Natural killer cell (primary cell): ENCODE data around the gene GNG12. TPM values are rescaled to one million over a fixed set of nuclear protein-coding genes. Genes with fewer than 3 reads are reported as not detected.

Experiments used
- ATAC-seq, 3 donors: fragments of 150-1000 bp in 2 of 3; fragments of 200-7000 bp in 1 of 3; cut with Tn5 transposase; 1 replicate in 1 of 3; 2 replicates in 2 of 3; pipeline ENCODE4 v1.10.0; 2021; ENCODE audit warnings: mild to moderate bottlenecking in 2 of 3, moderate library complexity in 2 of 3
- DNase-seq, 2 donors: peaks; one replicate each; pipeline versions ENCODE4 v3.0.0 to v3.0.0-alpha.2; 2013 to 2021; ENCODE audit warnings: mixed read lengths in 1 of 2
- H3K27ac ChIP-seq: one replicate; pipeline ENCODE4 v1.5.1; 2013; ENCODE audit warnings: mild to moderate bottlenecking, low read length
- H3K27me3 ChIP-seq: one replicate; pipeline ENCODE4 v1.6.1; 2013; ENCODE audit warnings: low read length; ENCODE audit not compliant: control insufficient read depth, insufficient read depth
- H3K36me3 ChIP-seq: one replicate; pipeline ENCODE4 v1.6.1; 2013; ENCODE audit warnings: low read length; ENCODE audit not compliant: control insufficient read depth, insufficient read depth
- H3K4me1 ChIP-seq: one replicate; pipeline ENCODE4 v1.6.1; 2013; ENCODE audit warnings: low read length; ENCODE audit not compliant: control insufficient read depth, insufficient read depth
- H3K4me3 ChIP-seq: one replicate; pipeline ENCODE4 v1.5.1; 2013; ENCODE audit warnings: low read length
- H3K9me3 ChIP-seq: one replicate; pipeline ENCODE4 v1.6.1; 2013; ENCODE audit warnings: low read length; ENCODE audit not compliant: control insufficient read depth, insufficient read depth
- H3K27ac Mint-ChIP-seq, 2 donors: one replicate each; pipeline ENCODE4 v1.8.0; 2022; ENCODE audit warnings: mild to moderate bottlenecking in 2 of 2, mixed read lengths in 2 of 2, moderate library complexity in 1 of 2
- H3K27me3 Mint-ChIP-seq, 2 donors: one replicate each; pipeline ENCODE4 v1.8.0; 2022; ENCODE audit warnings: low read depth in 2 of 2, mixed read lengths in 2 of 2
- H3K36me3 Mint-ChIP-seq: one replicate; pipeline ENCODE4 v1.8.0; 2022; ENCODE audit warnings: mixed read lengths
- H3K4me1 Mint-ChIP-seq, 2 donors: one replicate each; pipeline ENCODE4 v1.8.0; 2022; ENCODE audit warnings: mixed read lengths in 2 of 2
- H3K4me3 Mint-ChIP-seq: one replicate; pipeline ENCODE4 v1.8.0; 2022; ENCODE audit warnings: mild to moderate bottlenecking, moderate library complexity, mixed read lengths
- H3K9me3 Mint-ChIP-seq, 2 donors: one replicate each; pipeline ENCODE4 v1.8.0; 2022; ENCODE audit warnings: mixed read lengths in 2 of 2
- WGBS: methylation state at CpG from one replicate; pipeline ENCODE4 v1.1.7; 2013; ENCODE audit warnings: missing lambda C conversion rate; ENCODE audit not compliant: insufficient coverage; 5-methylcytosine and 5-hydroxymethylcytosine counted together
- intact Hi-C: fragments of 100-400 bp; cut with micrococcal nuclease; formaldehyde crosslinking; loops from one replicate; pipeline ENCODE4 v1.14.2; 2022
- total RNA-seq, 4 donors: library from RNA; stranded (reverse); fragments of 120-200 nt in 1 of 4; gene quantifications; one replicate each; pipeline versions ENCODE4 v1.2.3 to v1.2.4, GENCODE V29; 2013 to 2022
- TF ChIP-seq, protein P1 (sequence below): fragments of 200-600 bp; IDR thresholded peaks from one replicate; pipeline ENCODE4 v1.8.0; 2022; ENCODE audit warnings: antibody characterized with exemption

The GNG12 gene
- total RNA-seq, 3 donors from 2014 or later (not counting 1 experiment from before 2014, with no cell fraction given) = not detected

- Mint-ChIP-seq H3K27ac (no peak overlapping the region), H3K4me3 (no peak overlapping the region), H3K9me3 (no peaks in the 10 kb centered on the region), H3K4me1 (no peaks in the 10 kb centered on the region), H3K36me3 (no peaks in the 10 kb centered on the region), H3K27me3 (peaks cover 13 to 32% of the 10 kb centered on the region in 2 donors)
- ATAC-seq = no peak
- Histone ChIP-seq H3K36me3 (no peaks in the 10 kb centered on the region), H3K27ac (no peak overlapping the region), H3K4me3 (no peak overlapping the region), H3K4me1 (no peaks in the 10 kb centered on the region), H3K27me3 (no peaks in the 10 kb centered on the region), H3K9me3 (no peaks in the 10 kb centered on the region)
- TF ChIP-seq, protein P1, sequence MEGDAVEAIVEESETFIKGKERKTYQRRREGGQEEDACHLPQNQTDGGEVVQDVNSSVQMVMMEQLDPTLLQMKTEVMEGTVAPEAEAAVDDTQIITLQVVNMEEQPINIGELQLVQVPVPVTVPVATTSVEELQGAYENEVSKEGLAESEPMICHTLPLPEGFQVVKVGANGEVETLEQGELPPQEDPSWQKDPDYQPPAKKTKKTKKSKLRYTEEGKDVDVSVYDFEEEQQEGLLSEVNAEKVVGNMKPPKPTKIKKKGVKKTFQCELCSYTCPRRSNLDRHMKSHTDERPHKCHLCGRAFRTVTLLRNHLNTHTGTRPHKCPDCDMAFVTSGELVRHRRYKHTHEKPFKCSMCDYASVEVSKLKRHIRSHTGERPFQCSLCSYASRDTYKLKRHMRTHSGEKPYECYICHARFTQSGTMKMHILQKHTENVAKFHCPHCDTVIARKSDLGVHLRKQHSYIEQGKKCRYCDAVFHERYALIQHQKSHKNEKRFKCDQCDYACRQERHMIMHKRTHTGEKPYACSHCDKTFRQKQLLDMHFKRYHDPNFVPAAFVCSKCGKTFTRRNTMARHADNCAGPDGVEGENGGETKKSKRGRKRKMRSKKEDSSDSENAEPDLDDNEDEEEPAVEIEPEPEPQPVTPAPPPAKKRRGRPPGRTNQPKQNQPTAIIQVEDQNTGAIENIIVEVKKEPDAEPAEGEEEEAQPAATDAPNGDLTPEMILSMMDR = no peak
- intact Hi-C loops = no loop called here
- no peak for DNase-seq
- 85% methylated on average over 6 of the region's 7 CpGs for WGBS
Measured at GRCh38 chr1:67790201-67790692, 43.0 kb downstream of the GNG12 start.

GRCh38 chr1:67789551-67789950 is 43.7 kb downstream of the GNG12 start:
- H3K4me1 ChIP-seq = no peaks in the 10 kb centered on the region
- H3K27ac ChIP-seq = no peak overlapping the region
- WGBS = 85% methylated on average over 6 of the region's 6 CpGs
- Mint-ChIP-seq H3K9me3 (no peaks in the 10 kb centered on the region), H3K4me3 (no peak overlapping the region), H3K27me3 (peaks cover 11 to 32% of the 10 kb centered on the region in 2 donors), H3K4me1 (no peaks in the 10 kb centered on the region), H3K36me3 (no peaks in the 10 kb centered on the region), H3K27ac (no peak overlapping the region)
- no peaks in the 10 kb centered on the region for H3K27me3 ChIP-seq
- intact Hi-C loops = no loop called here
- no peaks in the 10 kb centered on the region for H3K9me3 ChIP-seq
- TF ChIP-seq, protein P1 = no peak
- H3K4me3 ChIP-seq = no peak overlapping the region
- ATAC-seq (no peak), DNase-seq (no peak)
- no peaks in the 10 kb centered on the region for H3K36me3 ChIP-seq

DNA sequence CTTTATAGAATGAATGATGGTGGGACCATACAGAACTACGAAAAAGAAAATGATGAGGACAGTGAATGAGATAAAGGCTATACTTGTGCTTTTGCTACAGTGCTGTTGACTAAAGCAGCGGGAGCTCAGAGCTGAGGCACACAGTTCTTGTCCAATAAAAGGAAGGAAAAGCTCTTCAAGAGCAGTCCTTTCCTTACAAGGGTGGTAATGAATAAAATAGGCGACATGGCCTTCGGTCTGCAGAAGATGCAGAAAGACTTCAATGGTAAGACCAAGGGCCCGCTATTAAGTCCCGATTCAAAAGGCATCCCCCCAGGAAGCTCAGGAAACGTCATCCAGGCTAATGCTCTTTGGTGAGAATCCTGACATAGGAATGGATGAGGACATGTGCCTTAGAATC is 44.4 kb downstream of the GNG12 start:
- H3K27me3 ChIP-seq = no peaks in the 10 kb centered on the region
- Mint-ChIP-seq H3K36me3 (no peaks in the 10 kb centered on the region), H3K4me3 (no peak overlapping the region), H3K27me3 (peaks cover 11 to 27% of the 10 kb centered on the region in 2 donors), H3K4me1 (no peaks in the 10 kb centered on the region), H3K27ac (no peak overlapping the region), H3K9me3 (no peaks in the 10 kb centered on the region)
- no peaks in the 10 kb centered on the region for H3K36me3 ChIP-seq
- WGBS = 93% methylated on average over 7 of the region's 7 CpGs
- DNase-seq (no peak), ATAC-seq (no peak)
- no peak overlapping the region for H3K27ac ChIP-seq
- H3K4me1 ChIP-seq = no peaks in the 10 kb centered on the region
- TF ChIP-seq, protein P1 = no peak
- H3K4me3 ChIP-seq = no peak overlapping the region
- intact Hi-C loops = no loop called here
- H3K9me3 ChIP-seq = no peaks in the 10 kb centered on the region

GRCh38 chr1:67788238-67788790 is 45.0 kb downstream of the GNG12 start:
- no peaks in the 10 kb centered on the region for H3K9me3 Mint-ChIP-seq

More at GRCh38 chr1:67788238-67788790, 45.0 kb downstream of the GNG12 start:
- Mint-ChIP-seq H3K36me3 (no peaks in the 10 kb centered on the region), H3K27ac (no peak overlapping the region), H3K27me3 (peaks cover 6 to 22% of the 10 kb centered on the region in 2 donors), H3K4me1 (no peaks in the 10 kb centered on the region), H3K4me3 (no peak overlapping the region)
- 84% methylated on average over 5 of the region's 5 CpGs for WGBS
- intact Hi-C loops = no loop called here
- TF ChIP-seq, protein P1 = no peak
- DNase-seq = no peak
- Histone ChIP-seq H3K27ac (no peak overlapping the region), H3K27me3 (no peaks in the 10 kb centered on the region), H3K4me1 (no peaks in the 10 kb centered on the region), H3K36me3 (no peaks in the 10 kb centered on the region), H3K4me3 (no peak overlapping the region), H3K9me3 (no peaks in the 10 kb centered on the region)
- ATAC-seq = no peak
